HEK293T (cell line): ENCODE results near the gene CDHR2.
"Not testable (repeated sequence)": the region's sequence is repeated elsewhere in the genome, so short reads cannot be mapped to it uniquely, and the experiment has no call there.

ENCODE experiments used
- ARNT ChIP-seq: fragments of 450-650 bp; IDR thresholded peaks from 2 replicates; pipeline ENCODE4 v1.6.1; 2017; ENCODE audit warnings: mild to moderate bottlenecking
- BHLHE40 ChIP-seq: fragments of 450-650 bp; IDR thresholded peaks from 2 replicates; pipeline ENCODE4 v1.6.1; 2016; ENCODE audit warnings: mild to moderate bottlenecking, moderate library complexity, borderline replicate concordance
- CTBP1 ChIP-seq: fragments of 450-650 bp; IDR thresholded peaks from 2 replicates; pipeline ENCODE4 v1.6.1; 2016; ENCODE audit warnings: borderline replicate concordance
- ELF4 ChIP-seq: fragments of 450-650 bp; IDR thresholded peaks from 2 replicates; pipeline ENCODE4 v1.6.1; 2017; ENCODE audit warnings: antibody characterized with exemption
- FOXA1 ChIP-seq: fragments of 450-650 bp; IDR thresholded peaks from 2 replicates; pipeline ENCODE4 v1.6.1; 2016; ENCODE audit warnings: mild to moderate bottlenecking
- FOXM1 ChIP-seq: fragments of 450-650 bp; IDR thresholded peaks from 2 replicates; pipeline ENCODE4 v1.6.1; 2017; ENCODE audit warnings: mild to moderate bottlenecking, borderline replicate concordance
- L3MBTL2 ChIP-seq: fragments of 450-650 bp; conservative IDR thresholded peaks from 2 replicates; pipeline ENCODE4 v1.6.1; 2016; ENCODE audit warnings: mild to moderate bottlenecking
- LEF1 ChIP-seq: fragments of 450-650 bp; IDR thresholded peaks from 2 replicates; pipeline ENCODE4 v1.6.1; 2017; ENCODE audit warnings: mild to moderate bottlenecking, borderline replicate concordance
- NFRKB ChIP-seq: fragments of 450-650 bp; IDR thresholded peaks from 2 replicates; pipeline ENCODE4 v1.6.1; 2016; ENCODE audit warnings: mild to moderate bottlenecking, moderate library complexity
- SP1 ChIP-seq: fragments of 450-650 bp; IDR thresholded peaks from 2 replicates; pipeline ENCODE4 v1.6.1; 2017
- TARDBP ChIP-seq: fragments of 450-650 bp; IDR thresholded peaks from 2 replicates; pipeline ENCODE4 v1.6.1; 2016
- ZNF384 ChIP-seq: fragments of 450-650 bp; IDR thresholded peaks from 2 replicates; pipeline ENCODE4 v1.6.1; 2016
- TF ChIP-seq, protein P1 (sequence below): fragments of 450-650 bp; IDR thresholded peaks from 2 replicates; pipeline ENCODE4 v1.6.1; 2016

DNA sequence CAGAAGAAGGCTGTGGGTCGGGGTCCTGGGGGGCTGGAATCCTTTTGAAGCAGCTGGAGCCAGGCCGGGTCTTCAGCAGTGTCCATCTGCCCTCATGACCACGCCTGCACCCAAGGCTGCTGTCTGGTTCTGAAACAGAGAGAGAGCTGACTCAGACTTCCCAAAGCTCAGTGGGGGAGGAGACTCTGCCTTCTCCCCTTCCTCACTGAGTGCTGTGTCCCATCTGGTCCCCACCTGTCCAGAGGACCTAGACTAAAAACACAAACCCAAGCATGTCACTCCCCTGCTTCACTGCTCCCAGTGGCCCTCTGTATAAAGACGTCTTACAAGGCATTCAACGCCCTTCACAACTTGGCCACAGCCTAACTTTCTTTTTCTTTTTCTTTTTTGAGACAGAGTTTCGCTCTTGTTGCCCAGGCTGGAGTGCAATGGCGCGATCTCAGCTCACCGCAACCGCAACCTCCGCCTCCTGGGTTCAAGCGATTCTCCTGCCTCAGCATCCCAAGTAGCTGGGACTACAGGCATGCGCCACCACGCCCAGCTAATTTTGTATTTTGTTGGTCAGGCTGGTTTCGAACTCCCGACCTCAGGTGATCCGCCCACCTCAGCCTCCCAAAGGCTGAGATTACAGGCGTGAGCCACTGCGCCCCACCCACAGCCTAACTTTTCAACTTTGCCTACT, 50.7 kb downstream of the CDHR2 start:
- not testable (repeated sequence) for TF ChIP-seq ARNT, FOXM1, SP1, BHLHE40, LEF1, ELF4, L3MBTL2, TARDBP, FOXA1, ZNF384, CTBP1, NFRKB
- TF ChIP-seq, protein P1, sequence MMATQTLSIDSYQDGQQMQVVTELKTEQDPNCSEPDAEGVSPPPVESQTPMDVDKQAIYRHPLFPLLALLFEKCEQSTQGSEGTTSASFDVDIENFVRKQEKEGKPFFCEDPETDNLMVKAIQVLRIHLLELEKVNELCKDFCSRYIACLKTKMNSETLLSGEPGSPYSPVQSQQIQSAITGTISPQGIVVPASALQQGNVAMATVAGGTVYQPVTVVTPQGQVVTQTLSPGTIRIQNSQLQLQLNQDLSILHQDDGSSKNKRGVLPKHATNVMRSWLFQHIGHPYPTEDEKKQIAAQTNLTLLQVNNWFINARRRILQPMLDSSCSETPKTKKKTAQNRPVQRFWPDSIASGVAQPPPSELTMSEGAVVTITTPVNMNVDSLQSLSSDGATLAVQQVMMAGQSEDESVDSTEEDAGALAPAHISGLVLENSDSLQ: not testable (repeated sequence)
